HFFc6 (cell line): ENCODE measurements around the gene TFRC. TPM values are rescaled to one million over a fixed set of nuclear protein-coding genes. Genes with fewer than 3 reads are reported as not detected.

ENCODE experiments used
- DNase-seq: peaks from one replicate; pipeline ENCODE4 v3.0.0-alpha.2; 2018
- H3K27ac Mint-ChIP-seq: 2 replicates; pipeline ENCODE4 v1.8.0; 2020; ENCODE audit warnings: mild to moderate bottlenecking, mixed read lengths
- H3K27me3 Mint-ChIP-seq: 2 replicates; pipeline ENCODE4 v1.8.0; 2021; ENCODE audit warnings: mild to moderate bottlenecking, moderate library complexity, mixed read lengths; ENCODE audit not compliant: insufficient read depth
- H3K36me3 Mint-ChIP-seq: 2 replicates; pipeline ENCODE4 v1.8.0; 2021; ENCODE audit warnings: low read depth, mixed read lengths
- H3K4me1 Mint-ChIP-seq: 2 replicates; pipeline ENCODE4 v1.8.0; 2020; ENCODE audit warnings: low read depth, mixed read lengths
- H3K4me3 Mint-ChIP-seq: 2 replicates; pipeline ENCODE4 v1.8.0; 2020; ENCODE audit warnings: mild to moderate bottlenecking, moderate library complexity, mixed read lengths
- H3K9me3 Mint-ChIP-seq: 2 replicates; pipeline ENCODE4 v1.8.0; 2020; ENCODE audit warnings: mild to moderate bottlenecking, mixed read lengths
- total RNA-seq, 6 experiments: library from RNA; stranded (reverse); fragmentation: NEBNext Ultra II Directional; extraction: Animal tissue kit (Norgen Biotek cat#: 25700); gene quantifications; 2 replicates in 1 of 6; 3 replicates in 5 of 6; pipeline ENCODE4 v1.2.3, GENCODE V29; 2021
- TF ChIP-seq, protein P1 (sequence below): fragments of 200-600 bp; sonication (generic); IDR thresholded peaks from 2 replicates; pipeline ENCODE4 v1.5.0; 2021; ENCODE audit warnings: antibody characterized with exemption, mild to moderate bottlenecking

The TFRC gene
- total RNA-seq, 6 experiments from 2014 or later: 119 to 144 (median 132) TPM

DNA sequence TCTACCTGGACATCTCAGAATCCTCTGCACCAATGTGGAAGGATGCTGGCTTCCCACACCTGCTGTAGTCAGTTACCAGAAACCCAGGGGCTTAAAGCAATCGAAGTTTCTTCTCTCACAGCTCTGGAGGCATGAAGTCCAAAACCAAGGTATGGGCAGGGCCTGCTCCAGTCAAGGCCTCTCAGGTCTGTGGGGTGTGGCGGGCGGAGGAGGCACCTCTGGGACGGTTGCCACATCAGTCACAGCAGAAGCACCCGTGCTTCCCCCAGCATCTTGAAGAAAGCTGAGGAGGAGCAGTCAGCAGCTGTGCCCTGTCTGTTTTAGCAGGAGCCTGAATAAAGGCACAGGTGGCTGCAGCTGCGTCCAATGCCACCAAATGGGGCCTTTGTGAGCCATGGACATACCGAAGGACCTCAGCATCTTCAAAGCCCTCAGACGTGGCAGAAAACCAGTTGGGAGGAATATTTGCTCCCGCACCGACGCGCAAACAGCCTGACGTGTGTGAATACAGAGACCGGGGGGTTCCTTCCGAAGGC lies 68.9 kb downstream of the TFRC start:
- Mint-ChIP-seq H3K36me3 (no peaks in the 10 kb centered on the region), H3K9me3 (peaks cover 12% of the 10 kb centered on the region; the same call in 1 of the 2 replicates), H3K27me3 (peaks cover 19% of the 10 kb centered on the region), H3K4me3 (no peak overlapping the region), H3K27ac (no peak overlapping the region), H3K4me1 (peaks cover 21% of the 10 kb centered on the region)
- TF ChIP-seq, protein P1, sequence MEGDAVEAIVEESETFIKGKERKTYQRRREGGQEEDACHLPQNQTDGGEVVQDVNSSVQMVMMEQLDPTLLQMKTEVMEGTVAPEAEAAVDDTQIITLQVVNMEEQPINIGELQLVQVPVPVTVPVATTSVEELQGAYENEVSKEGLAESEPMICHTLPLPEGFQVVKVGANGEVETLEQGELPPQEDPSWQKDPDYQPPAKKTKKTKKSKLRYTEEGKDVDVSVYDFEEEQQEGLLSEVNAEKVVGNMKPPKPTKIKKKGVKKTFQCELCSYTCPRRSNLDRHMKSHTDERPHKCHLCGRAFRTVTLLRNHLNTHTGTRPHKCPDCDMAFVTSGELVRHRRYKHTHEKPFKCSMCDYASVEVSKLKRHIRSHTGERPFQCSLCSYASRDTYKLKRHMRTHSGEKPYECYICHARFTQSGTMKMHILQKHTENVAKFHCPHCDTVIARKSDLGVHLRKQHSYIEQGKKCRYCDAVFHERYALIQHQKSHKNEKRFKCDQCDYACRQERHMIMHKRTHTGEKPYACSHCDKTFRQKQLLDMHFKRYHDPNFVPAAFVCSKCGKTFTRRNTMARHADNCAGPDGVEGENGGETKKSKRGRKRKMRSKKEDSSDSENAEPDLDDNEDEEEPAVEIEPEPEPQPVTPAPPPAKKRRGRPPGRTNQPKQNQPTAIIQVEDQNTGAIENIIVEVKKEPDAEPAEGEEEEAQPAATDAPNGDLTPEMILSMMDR: no peak
- no peak for DNase-seq

DNA sequence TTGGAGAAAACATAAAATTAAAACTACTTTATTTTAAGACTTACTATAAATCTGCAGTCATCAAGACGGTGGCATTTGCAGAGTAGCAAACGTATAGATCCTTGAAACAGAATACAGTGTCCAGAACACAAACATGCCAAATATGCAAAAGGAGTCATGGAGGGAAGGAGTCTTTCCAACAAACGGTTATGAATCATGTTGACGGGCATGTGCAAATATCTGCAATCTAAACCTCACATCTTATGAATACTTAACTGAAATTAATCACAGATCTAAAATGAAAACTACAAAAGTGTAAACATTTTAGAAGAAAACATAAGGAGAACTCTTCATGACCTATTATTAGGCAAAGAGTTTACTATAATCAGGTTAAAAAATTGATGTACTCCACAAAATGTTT lies 69.4 kb downstream of the TFRC start:
- Mint-ChIP-seq H3K27me3 (peaks cover 21% of the 10 kb centered on the region), H3K9me3 (peaks cover 12% of the 10 kb centered on the region; the same call in 1 of the 2 replicates), H3K4me3 (no peak overlapping the region), H3K27ac (no peak overlapping the region), H3K36me3 (no peaks in the 10 kb centered on the region), H3K4me1 (peaks cover 21% of the 10 kb centered on the region)
- TF ChIP-seq, protein P1: no peak
- DNase-seq: peak; percentile 15

DNA sequence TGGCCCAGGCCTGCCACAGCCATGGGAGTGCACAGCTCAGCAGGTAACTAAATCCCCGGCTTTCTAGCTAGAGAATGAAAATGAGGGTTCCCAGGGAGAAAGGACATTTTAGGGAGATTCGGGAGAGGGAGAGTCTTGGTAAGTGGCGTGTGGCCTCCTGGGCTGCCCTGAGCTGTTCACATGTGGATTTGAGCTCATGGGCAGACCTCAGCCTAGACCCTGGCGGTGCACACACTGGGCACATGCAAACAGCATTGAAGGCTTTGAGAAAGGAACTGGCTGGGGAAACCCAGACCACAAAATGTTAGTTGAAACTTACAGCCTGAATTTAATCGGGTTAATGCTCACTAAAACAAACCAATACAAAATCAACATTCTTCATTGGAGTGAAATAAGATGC lies 72.4 kb downstream of the TFRC start:
- no peak for DNase-seq
- Mint-ChIP-seq H3K9me3 (peaks cover 12% of the 10 kb centered on the region; the same call in 1 of the 2 replicates), H3K27ac (no peak overlapping the region), H3K4me3 (no peak overlapping the region), H3K36me3 (no peaks in the 10 kb centered on the region), H3K4me1 (peaks cover 14% of the 10 kb centered on the region), H3K27me3 (peaks cover 25% of the 10 kb centered on the region)
- TF ChIP-seq, protein P1: no peak

DNA sequence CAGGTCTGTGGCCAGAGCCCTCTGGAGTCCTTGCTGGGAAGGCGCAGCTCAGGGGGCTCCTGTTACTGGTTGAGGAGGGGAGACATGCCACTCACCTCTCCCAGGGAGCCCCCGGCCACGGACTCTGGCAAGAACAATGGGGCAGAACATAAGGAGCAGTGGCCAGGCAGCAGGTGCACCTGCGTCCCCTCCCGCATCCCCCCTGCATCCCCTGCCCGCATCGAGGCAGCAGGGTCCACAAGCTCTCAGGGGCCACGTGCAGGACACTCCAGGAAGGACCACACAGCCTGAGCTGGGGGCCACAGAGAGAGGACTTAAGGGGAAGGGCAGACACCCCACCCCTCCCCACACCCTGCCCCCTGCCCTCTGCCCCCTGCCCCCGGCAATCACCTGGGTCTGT lies 73.0 kb downstream of the TFRC start:
- no peak for DNase-seq
- Mint-ChIP-seq H3K36me3 (no peaks in the 10 kb centered on the region), H3K4me1 (peaks cover 14% of the 10 kb centered on the region), H3K4me3 (no peak overlapping the region), H3K27ac (no peak overlapping the region), H3K27me3 (peaks cover 25% of the 10 kb centered on the region), H3K9me3 (peaks cover 12% of the 10 kb centered on the region; the same call in 1 of the 2 replicates)
- TF ChIP-seq, protein P1: no peak

DNA sequence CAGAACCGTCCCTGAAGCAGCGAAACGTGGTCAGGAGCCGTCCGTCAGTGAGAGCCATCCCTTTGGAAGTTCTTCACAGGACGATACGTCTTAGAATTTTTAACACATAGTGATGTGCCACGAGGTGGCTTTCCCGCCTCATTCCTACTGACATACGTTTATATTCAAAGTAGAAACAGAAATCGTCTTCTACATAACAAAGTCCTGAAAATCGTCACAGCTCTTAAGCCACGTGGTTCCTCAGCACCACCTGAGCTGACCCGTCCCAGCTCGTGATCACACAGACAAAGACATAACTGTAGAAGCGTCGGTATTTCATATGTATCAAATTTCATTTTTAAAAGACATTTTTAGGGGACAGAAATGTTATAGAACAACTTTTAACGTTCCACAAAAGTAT lies 73.5 kb downstream of the TFRC start:
- peaks cover 14% of the 10 kb centered on the region for H3K4me1 Mint-ChIP-seq
- H3K27me3 Mint-ChIP-seq: peaks cover 25% of the 10 kb centered on the region
- H3K36me3 Mint-ChIP-seq: no peaks in the 10 kb centered on the region
- no peak overlapping the region for H3K27ac Mint-ChIP-seq
- H3K9me3 Mint-ChIP-seq: peaks cover 12% of the 10 kb centered on the region; the same call in 1 of the 2 replicates
- H3K4me3 Mint-ChIP-seq: no peak overlapping the region
- DNase-seq: no peak
- TF ChIP-seq, protein P1: no peak
